CD14-positive monocyte (primary cell): ENCODE results near the gene MARS1. TPM values are rescaled to one million over a fixed set of nuclear protein-coding genes. Genes with fewer than 3 reads are reported as not detected.
"Not testable (repeated sequence)": the region's sequence is repeated elsewhere in the genome, so short reads cannot be mapped to it uniquely, and the experiment has no call there.

ENCODE experiments used
- DNase-seq, 3 donors: peaks; one replicate each; pipeline ENCODE4 v3.0.0-alpha.2; 2011 to 2022
- H2AFZ ChIP-seq: 2 replicates; pipeline ENCODE4 v1.6.0; 2012; ENCODE audit warnings: mild to moderate bottlenecking, low read depth, low read length, inconsistent platforms; ENCODE audit not compliant: insufficient read depth, poor library complexity, severe bottlenecking
- H3K27ac ChIP-seq, 2 donors: 1 replicate in 1 of 2; 2 replicates in 1 of 2; pipeline ENCODE4 v1.5.1; 2012 to 2013; ENCODE audit warnings: low read length in 2 of 2, control low read depth in 1 of 2, inconsistent platforms in 1 of 2, low read depth in 1 of 2, mild to moderate bottlenecking in 1 of 2
- H3K27me3 ChIP-seq, 2 donors: one replicate each; pipeline versions ENCODE4 v1.6.0 to v1.6.1; 2011 to 2013; ENCODE audit warnings: low read length in 2 of 2; ENCODE audit not compliant: control insufficient read depth in 2 of 2, insufficient read depth in 2 of 2
- H3K36me3 ChIP-seq, 2 donors: replicated peaks in 1 of 2; 1 replicate in 1 of 2; 2 replicates in 1 of 2; pipeline versions ENCODE4 v1.5.1 to v1.6.1; 2012 to 2013; ENCODE audit warnings: low read length in 2 of 2, control low read depth in 1 of 2, inconsistent platforms in 1 of 2, mild to moderate bottlenecking in 1 of 2; ENCODE audit not compliant: insufficient read depth in 2 of 2, control insufficient read depth in 1 of 2
- H3K4me1 ChIP-seq, 2 donors: 1 replicate in 1 of 2; 2 replicates in 1 of 2; pipeline versions ENCODE4 v1.5.1 to v1.6.1; 2012 to 2013; ENCODE audit warnings: low read length in 2 of 2, control low read depth in 1 of 2, inconsistent platforms in 1 of 2, mild to moderate bottlenecking in 1 of 2, moderate library complexity in 1 of 2; ENCODE audit not compliant: insufficient read depth in 2 of 2, control insufficient read depth in 1 of 2
- H3K4me2 ChIP-seq: replicated peaks from 2 replicates; pipeline ENCODE3; 2012; ENCODE audit warnings: low read length, moderate library complexity, mild to moderate bottlenecking; ENCODE audit not compliant: poor library complexity, severe bottlenecking; ENCODE audit errors: extremely low read depth
- H3K4me3 ChIP-seq, 3 experiments: fragments of 200-600 bp in 1 of 3; sonication (generic) in 1 of 3; replicated peaks in 1 of 3; 1 replicate in 2 of 3; 2 replicates in 1 of 3; pipeline ENCODE4 v1.5.1; 2011 to 2013; ENCODE audit warnings: low read length in 3 of 3, mild to moderate bottlenecking in 3 of 3, control low read depth in 2 of 3, low read depth in 2 of 3, inconsistent platforms in 1 of 3, moderate library complexity in 1 of 3
- H3K79me2 ChIP-seq: 2 replicates; pipeline ENCODE4 v1.6.0; 2012; ENCODE audit warnings: mild to moderate bottlenecking, control low read depth, inconsistent platforms, low read length, moderate library complexity; ENCODE audit not compliant: insufficient read depth
- H3K9ac ChIP-seq: 2 replicates; pipeline ENCODE4 v1.6.0; 2017; ENCODE audit warnings: low read length, mild to moderate bottlenecking; ENCODE audit not compliant: insufficient read depth, poor library complexity, severe bottlenecking
- H3K9me3 ChIP-seq, 2 donors: replicated peaks in 1 of 2; 1 replicate in 1 of 2; 2 replicates in 1 of 2; pipeline versions ENCODE4 v1.5.1 to v1.6.1; 2012 to 2013; ENCODE audit warnings: low read length in 2 of 2, control low read depth in 1 of 2; ENCODE audit not compliant: control insufficient read depth in 1 of 2, insufficient read depth in 1 of 2
- H4K20me1 ChIP-seq: 2 replicates; pipeline ENCODE4 v1.6.0; 2012; ENCODE audit warnings: mild to moderate bottlenecking, low read length, control low read depth, moderate library complexity; ENCODE audit not compliant: insufficient read depth
- H3K27ac Mint-ChIP-seq, 7 donors: one replicate each; pipeline ENCODE4 v1.8.0; 2020; ENCODE audit warnings: mild to moderate bottlenecking in 7 of 7, mixed read lengths in 7 of 7, moderate library complexity in 6 of 7, inconsistent platforms in 2 of 7
- H3K27me3 Mint-ChIP-seq, 3 donors: one replicate each; pipeline ENCODE4 v1.8.0; 2021 to 2022; ENCODE audit warnings: low read depth in 3 of 3, mild to moderate bottlenecking in 3 of 3, mixed read lengths in 3 of 3, moderate library complexity in 3 of 3, inconsistent platforms in 1 of 3
- H3K36me3 Mint-ChIP-seq, 2 donors: one replicate each; pipeline ENCODE4 v1.8.0; 2020; ENCODE audit warnings: mixed read lengths in 2 of 2, inconsistent platforms in 1 of 2, mild to moderate bottlenecking in 1 of 2
- H3K4me1 Mint-ChIP-seq: one replicate; pipeline ENCODE4 v1.8.0; 2020; ENCODE audit warnings: mild to moderate bottlenecking, mixed read lengths
- H3K4me3 Mint-ChIP-seq, 2 donors: one replicate each; pipeline ENCODE4 v1.8.0; 2020; ENCODE audit warnings: mild to moderate bottlenecking in 2 of 2, mixed read lengths in 2 of 2, moderate library complexity in 1 of 2
- H3K9me3 Mint-ChIP-seq, 7 donors: one replicate each; pipeline ENCODE4 v1.8.0; 2020 to 2022; ENCODE audit warnings: mixed read lengths in 7 of 7, mild to moderate bottlenecking in 6 of 7, moderate library complexity in 6 of 7, inconsistent platforms in 2 of 7
- CTCF ChIP-seq: fragments of 200-600 bp; IDR thresholded peaks from one replicate; pipeline ENCODE4 v1.8.0; 2022; ENCODE audit warnings: antibody characterized with exemption, mild to moderate bottlenecking
- WGBS: methylation state at CpG from one replicate; pipeline ENCODE4 v1.1.5; 2013; ENCODE audit warnings: missing lambda C conversion rate; ENCODE audit not compliant: insufficient coverage; 5-methylcytosine and 5-hydroxymethylcytosine counted together
- intact Hi-C, 2 donors: fragments of 100-400 bp; cut with micrococcal nuclease; formaldehyde crosslinking; loops; one replicate each; pipeline versions ENCODE4 v1.15.0 to v1.15.1; 2023
- polyA plus RNA-seq, 3 donors: library from polyadenylated mRNA; depleted of rRNA in 1 of 3; unstranded in 2 of 3; stranded (reverse) in 1 of 3; fragments of 300-500 nt in 2 of 3; fragments of >200 nt in 1 of 3; fragmentation: Illumina TruSeq in 2 of 3; gene quantifications; 1 replicate in 2 of 3; 2 replicates in 1 of 3; pipeline ENCODE4 v1.2.3, GENCODE V29; 2012 to 2021

Gene MARS1
- polyA plus RNA-seq, 3 donors: 63.5 to 164 (median 79.8) TPM

GRCh38 chr12:57441846-57442427 is 45.9 kb upstream of the MARS1 start:
- no peak for DNase-seq
- Histone ChIP-seq H2AFZ (no peak overlapping the region), H3K9ac (no peak overlapping the region), H4K20me1 (no peaks in the 10 kb centered on the region), H3K9me3 (peaks cover 6 to 7% of the 10 kb centered on the region in 2 donors), H3K4me3 (no peak overlapping the region), H3K4me2 (no peak overlapping the region), H3K27ac (no peak overlapping the region), H3K27me3 (no peaks in the 10 kb centered on the region), H3K4me1 (no peaks in the 10 kb centered on the region), H3K36me3 (no peaks in the 10 kb centered on the region), H3K79me2 (no peaks in the 10 kb centered on the region)
- Mint-ChIP-seq H3K9me3 (peaks cover 2 to 21% (median 14%) of the 10 kb centered on the region in 7 donors), H3K36me3 (no peaks in the 10 kb centered on the region), H3K27ac (no peak overlapping the region), H3K4me3 (no peak overlapping the region), H3K4me1 (peaks cover 5% of the 10 kb centered on the region), H3K27me3 (peaks cover 0 to 1% (median 0%) of the 10 kb centered on the region in 3 donors)
- no peak for TF ChIP-seq CTCF
- intact Hi-C loops: no loop called here
- no CpG with 5 or more reads among the region's 1 CpG for WGBS

GRCh38 chr12:57444337-57444736 is 43.5 kb upstream of the MARS1 start:
- H3K79me2 ChIP-seq, DNase-seq, H3K36me3 ChIP-seq, H3K27ac ChIP-seq, H3K9me3 ChIP-seq, H2AFZ ChIP-seq, H3K4me1 ChIP-seq, H3K4me3 ChIP-seq, H3K27ac Mint-ChIP-seq, H3K27me3 Mint-ChIP-seq, intact Hi-C loops, H3K4me1 Mint-ChIP-seq, H3K9ac ChIP-seq, H4K20me1 ChIP-seq, H3K36me3 Mint-ChIP-seq, H3K4me3 Mint-ChIP-seq, H3K4me2 ChIP-seq, H3K27me3 ChIP-seq: not testable (repeated sequence)
- peaks cover 0 to 17% (median 10%) of the 10 kb centered on the region in 7 donors for H3K9me3 Mint-ChIP-seq
- 100% methylated on average over 1 of the region's 6 CpGs for WGBS
